Kidney epithelial cell (primary cell): ENCODE measurements around the gene ZNF189. TPM values are rescaled to one million over a fixed set of nuclear protein-coding genes. Genes with fewer than 3 reads are reported as not detected.

ENCODE experiments used
- DNase-seq: peaks from one replicate; pipeline ENCODE4 v3.0.0-alpha.2; 2010; ENCODE audit warnings: low read depth
- H3K27me3 ChIP-seq: 2 replicates; pipeline ENCODE4 v1.6.0; 2011; ENCODE audit warnings: low read length; ENCODE audit not compliant: control insufficient read depth, insufficient read depth
- H3K36me3 ChIP-seq: 2 replicates; pipeline ENCODE4 v1.5.1; 2011; ENCODE audit warnings: low read length; ENCODE audit not compliant: control insufficient read depth, insufficient read depth
- H3K4me3 ChIP-seq: 2 replicates; pipeline ENCODE4 v1.5.1; 2011; ENCODE audit warnings: low read depth, mild to moderate bottlenecking, control low read depth, low read length
- total RNA-seq: library from RNA; depleted of rRNA; stranded (reverse); fragments of >200 nt; gene quantifications from 2 replicates; pipeline ENCODE4 v1.2.3, GENCODE V29; 2015
- TF ChIP-seq, protein P1 (sequence below): IDR thresholded peaks from 2 replicates; pipeline ENCODE4 v1.5.1; 2011; ENCODE audit warnings: mild to moderate bottlenecking, moderate library complexity, low read length, control low read depth, inconsistent platforms; ENCODE audit not compliant: insufficient read depth, poor library complexity, severe bottlenecking

The ZNF189 gene
- total RNA-seq, 1 donor from 2014 or later = 11.0 TPM

- H3K36me3 ChIP-seq = no peaks in the 10 kb centered on the region
- no peaks in the 10 kb centered on the region for H3K27me3 ChIP-seq
- TF ChIP-seq, protein P1, sequence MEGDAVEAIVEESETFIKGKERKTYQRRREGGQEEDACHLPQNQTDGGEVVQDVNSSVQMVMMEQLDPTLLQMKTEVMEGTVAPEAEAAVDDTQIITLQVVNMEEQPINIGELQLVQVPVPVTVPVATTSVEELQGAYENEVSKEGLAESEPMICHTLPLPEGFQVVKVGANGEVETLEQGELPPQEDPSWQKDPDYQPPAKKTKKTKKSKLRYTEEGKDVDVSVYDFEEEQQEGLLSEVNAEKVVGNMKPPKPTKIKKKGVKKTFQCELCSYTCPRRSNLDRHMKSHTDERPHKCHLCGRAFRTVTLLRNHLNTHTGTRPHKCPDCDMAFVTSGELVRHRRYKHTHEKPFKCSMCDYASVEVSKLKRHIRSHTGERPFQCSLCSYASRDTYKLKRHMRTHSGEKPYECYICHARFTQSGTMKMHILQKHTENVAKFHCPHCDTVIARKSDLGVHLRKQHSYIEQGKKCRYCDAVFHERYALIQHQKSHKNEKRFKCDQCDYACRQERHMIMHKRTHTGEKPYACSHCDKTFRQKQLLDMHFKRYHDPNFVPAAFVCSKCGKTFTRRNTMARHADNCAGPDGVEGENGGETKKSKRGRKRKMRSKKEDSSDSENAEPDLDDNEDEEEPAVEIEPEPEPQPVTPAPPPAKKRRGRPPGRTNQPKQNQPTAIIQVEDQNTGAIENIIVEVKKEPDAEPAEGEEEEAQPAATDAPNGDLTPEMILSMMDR = no peak
- DNase-seq = no peak
- no peak overlapping the region for H3K4me3 ChIP-seq
Measured at GRCh38 chr9:101393135-101393534, 5.5 kb upstream of the ZNF189 start.

DNA sequence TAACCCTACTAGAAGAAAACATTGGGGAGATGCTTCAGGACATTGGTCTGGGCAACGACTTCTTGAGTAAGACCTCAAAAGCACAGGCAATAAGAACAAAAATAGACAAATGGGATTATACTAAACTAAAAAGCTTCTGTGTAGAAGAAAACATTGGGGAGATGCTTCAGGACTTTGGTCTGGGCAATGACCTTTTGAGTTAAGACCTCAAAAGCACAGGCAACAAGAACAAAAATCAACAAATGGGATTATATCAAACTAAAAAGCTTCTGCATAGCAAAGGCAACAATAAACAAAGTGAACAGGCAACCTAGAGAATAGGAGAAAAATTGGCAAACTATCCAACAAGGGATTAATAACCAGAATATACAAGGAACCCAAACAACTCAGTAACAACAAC is 4.0 kb upstream of the ZNF189 start:
- H3K36me3 ChIP-seq = no peaks in the 10 kb centered on the region
- TF ChIP-seq, protein P1 = no peak
- no peak overlapping the region for H3K4me3 ChIP-seq
- H3K27me3 ChIP-seq = no peaks in the 10 kb centered on the region
- no peak for DNase-seq

- Histone ChIP-seq H3K4me3 (peak overlapping the region; percentile 80), H3K36me3 (no peaks in the 10 kb centered on the region), H3K27me3 (no peaks in the 10 kb centered on the region)
- no peak for DNase-seq
- TF ChIP-seq, protein P1 = no peak
Measured at GRCh38 chr9:101397746-101398067, 944 bp upstream of the ZNF189 start.

GRCh38 chr9:101398930-101399642 is 435 bp downstream of the ZNF189 start:
- TF ChIP-seq, protein P1 = no peak
- no peak for DNase-seq
- H3K4me3 ChIP-seq = peak overlapping the region; percentile 80
- no peaks in the 10 kb centered on the region for H3K27me3 ChIP-seq
- H3K36me3 ChIP-seq = peaks cover 2% of the 10 kb centered on the region

- Histone ChIP-seq H3K27me3 (no peaks in the 10 kb centered on the region), H3K4me3 (peak overlapping the region; percentile 80), H3K36me3 (peaks cover 2% of the 10 kb centered on the region)
- DNase-seq = no peak
- TF ChIP-seq, protein P1 = no peak
Measured at GRCh38 chr9:101399643-101399970, 956 bp downstream of the ZNF189 start.

DNA sequence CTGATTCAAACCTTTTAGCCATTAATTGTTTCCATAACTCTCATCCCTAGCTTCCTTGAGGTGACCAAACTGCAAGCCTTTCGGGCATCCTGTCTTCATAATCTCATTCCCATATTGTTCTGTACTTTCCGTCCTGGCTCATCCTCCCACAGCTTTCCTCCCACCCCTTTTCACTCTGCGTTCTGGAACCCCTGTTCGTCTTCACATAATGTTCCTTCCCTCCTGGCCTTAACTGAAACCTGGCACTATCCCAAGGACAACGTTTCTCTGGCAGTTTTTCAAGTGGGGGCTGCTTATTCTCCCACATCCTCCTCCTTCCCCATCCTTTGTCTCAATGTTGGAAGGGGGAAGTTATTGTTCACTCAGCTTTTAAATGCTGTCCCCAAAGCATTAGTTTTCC is 1.5 kb downstream of the ZNF189 start:
- TF ChIP-seq, protein P1 = no peak
- Histone ChIP-seq H3K27me3 (no peaks in the 10 kb centered on the region), H3K36me3 (peaks cover 2% of the 10 kb centered on the region), H3K4me3 (no peak overlapping the region)
- DNase-seq = no peak
